Pericardium fibroblast (primary cell): ENCODE measurements around the gene LACTB. TPM values are rescaled to one million over a fixed set of nuclear protein-coding genes. Genes with fewer than 3 reads are reported as not detected.

ENCODE experiments used
- total RNA-seq: library from RNA; depleted of rRNA; stranded (reverse); fragments of >200 nt; gene quantifications from 2 replicates; pipeline ENCODE4 v1.2.3, GENCODE V29; 2015

Gene LACTB, protein sequence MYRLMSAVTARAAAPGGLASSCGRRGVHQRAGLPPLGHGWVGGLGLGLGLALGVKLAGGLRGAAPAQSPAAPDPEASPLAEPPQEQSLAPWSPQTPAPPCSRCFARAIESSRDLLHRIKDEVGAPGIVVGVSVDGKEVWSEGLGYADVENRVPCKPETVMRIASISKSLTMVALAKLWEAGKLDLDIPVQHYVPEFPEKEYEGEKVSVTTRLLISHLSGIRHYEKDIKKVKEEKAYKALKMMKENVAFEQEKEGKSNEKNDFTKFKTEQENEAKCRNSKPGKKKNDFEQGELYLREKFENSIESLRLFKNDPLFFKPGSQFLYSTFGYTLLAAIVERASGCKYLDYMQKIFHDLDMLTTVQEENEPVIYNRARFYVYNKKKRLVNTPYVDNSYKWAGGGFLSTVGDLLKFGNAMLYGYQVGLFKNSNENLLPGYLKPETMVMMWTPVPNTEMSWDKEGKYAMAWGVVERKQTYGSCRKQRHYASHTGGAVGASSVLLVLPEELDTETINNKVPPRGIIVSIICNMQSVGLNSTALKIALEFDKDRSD
- total RNA-seq = 7.4 and 12.7 TPM in 2 replicates

DNA sequence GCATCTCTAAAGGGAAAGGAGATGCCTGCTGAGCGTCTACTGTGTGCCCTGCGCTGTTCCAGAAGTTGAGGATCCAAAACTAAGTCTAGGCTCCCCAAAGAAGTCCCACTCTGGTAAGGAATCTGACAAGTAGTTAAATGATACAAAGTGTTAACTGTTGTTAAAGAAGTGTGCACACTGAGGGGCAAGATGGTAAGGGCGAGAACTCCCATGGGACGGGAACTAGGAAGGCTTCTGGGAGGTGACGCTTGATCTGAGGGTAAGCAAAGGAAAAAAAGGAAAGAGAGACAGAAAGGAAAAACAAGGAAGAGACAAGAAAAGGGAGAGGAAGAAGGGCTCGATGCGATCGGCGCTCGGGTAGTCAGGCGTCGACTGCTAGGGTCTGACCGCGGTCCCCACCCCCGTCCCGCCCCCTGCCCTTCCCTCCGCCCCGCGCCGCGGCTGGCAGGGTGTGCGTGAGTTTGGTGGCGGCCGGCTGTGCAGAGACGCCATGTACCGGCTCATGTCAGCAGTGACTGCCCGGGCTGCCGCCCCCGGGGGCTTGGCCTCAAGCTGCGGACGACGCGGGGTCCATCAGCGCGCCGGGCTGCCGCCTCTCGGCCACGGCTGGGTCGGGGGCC, at the start of gene LACTB:
LACTB (plus strand) TSS at position 480 of the 620 bp plus-strand sequence; CDS start at position 491, 11 bp downstream.

DNA sequence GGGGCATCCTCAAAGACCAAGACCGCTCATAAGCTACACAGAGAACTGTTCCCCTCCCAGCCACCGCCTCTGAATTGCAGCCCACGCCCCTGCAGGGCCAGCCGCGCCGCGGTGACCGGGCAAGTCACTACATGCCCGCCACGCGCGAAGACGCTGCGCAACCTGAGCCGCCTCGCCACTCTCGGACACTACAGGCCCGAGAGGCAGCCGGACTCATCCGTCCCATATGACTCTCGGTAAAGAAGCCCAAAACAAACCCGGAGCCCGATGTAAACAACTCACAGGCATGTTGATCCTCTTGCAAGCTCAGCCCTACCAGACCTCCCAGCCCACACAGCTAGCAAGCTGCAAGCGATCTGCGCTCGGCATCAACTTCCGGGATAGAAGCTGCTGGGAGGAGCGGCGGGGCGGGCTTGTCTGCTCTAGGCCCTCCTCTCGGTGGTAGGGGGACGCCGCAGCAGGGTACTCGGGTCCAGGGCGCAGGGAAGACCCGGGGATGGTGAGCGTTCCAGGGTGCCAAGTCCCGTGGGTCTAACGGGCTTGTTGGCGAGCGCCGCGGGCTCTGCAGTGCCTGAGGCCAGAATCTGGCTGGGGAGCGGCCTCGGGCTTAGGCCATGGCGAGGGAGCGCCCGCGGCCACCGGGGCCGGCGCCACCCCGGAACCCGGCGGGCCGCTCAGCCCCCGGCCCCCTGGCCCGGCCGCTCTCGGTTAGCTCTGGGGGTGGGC, 35.6 kb downstream of the LACTB start, which contains the start of gene RPS27L:
RPS27L (minus strand) TSS at position 360 of the 726 bp plus-strand sequence; CDS start at position 288, 72 bp downstream.

DNA sequence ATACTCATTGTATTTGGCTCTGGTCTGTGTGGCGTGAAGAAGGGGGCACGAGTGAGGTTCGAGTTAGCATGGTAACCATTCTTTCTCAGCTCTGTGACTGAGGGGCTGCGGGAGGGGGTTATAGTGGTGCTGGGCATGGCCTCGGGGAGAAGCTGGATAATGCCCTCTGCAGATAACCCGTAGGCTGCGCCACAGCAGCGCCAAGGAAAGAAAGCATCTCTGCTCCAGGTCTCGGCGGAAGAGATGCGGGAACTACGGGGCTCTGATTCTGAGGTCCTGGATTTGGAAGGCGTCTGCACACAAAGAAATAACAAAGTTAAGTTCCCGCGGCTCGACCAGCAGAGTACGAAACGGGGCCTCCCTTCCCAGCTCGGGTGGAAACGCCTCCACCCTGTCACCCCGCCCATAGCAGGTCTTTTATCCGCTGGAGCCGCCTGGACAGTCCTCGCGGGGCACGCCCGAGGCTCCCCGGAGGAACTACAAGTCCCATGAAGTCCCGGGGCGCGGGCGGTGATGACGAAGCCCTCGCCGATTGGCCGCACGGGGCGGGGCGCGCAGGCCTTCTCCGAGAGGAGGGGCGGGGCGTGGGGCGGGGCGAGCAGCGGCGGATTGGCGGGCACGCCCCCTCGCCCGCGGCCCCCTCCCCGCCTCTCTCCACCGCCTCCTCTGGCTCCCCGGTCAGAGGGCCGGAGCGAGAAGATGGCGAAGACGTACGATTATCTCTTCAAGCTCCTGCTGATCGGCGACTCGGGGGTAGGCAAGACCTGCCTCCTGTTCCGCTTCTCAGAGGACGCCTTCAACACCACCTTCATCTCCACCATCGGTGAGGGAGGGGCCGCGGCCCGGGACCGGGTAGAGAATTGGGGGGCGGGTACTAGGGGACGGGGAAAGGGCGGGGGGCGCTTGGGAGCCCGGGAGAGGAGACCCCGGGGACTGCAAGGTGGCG, 67.5 kb downstream of the LACTB start, which contains the start of gene RAB8B:
RAB8B (plus strand) TSS at position 681 of the 946 bp plus-strand sequence; CDS start at position 700, 19 bp downstream.

Other genes with a start within 250 kb of the LACTB start
- gene TPM1, start 79.1 kb upstream of the LACTB start, total RNA-seq = 104 and 287 TPM in 2 replicates
- gene RPS27L, start 35.6 kb downstream of the LACTB start, total RNA-seq = 101 and 185 TPM in 2 replicates
- 30.8 and 42.7 TPM in 2 replicates for gene RAB8B, start 67.7 kb downstream of the LACTB start, total RNA-seq
- gene APH1B, start 155.7 kb downstream of the LACTB start, total RNA-seq = 9.8 and 11.5 TPM in 2 replicates